Hematopoietic multipotent progenitor cell treated with erythropoietin and hydrocortisone succinate and interleukin-3 and kit ligand, for 17 days (in vitro differentiated cells): ENCODE measurements around the gene TET1.
"Not testable (repeated sequence)": the region's sequence is repeated elsewhere in the genome, so short reads cannot be mapped to it uniquely, and the experiment has no call there.

Source experiments
- DNase-seq: peaks from one replicate; pipeline ENCODE4 v3.0.0-alpha.2; 2015; ENCODE audit warnings: low spot score

The TET1 gene

DNA sequence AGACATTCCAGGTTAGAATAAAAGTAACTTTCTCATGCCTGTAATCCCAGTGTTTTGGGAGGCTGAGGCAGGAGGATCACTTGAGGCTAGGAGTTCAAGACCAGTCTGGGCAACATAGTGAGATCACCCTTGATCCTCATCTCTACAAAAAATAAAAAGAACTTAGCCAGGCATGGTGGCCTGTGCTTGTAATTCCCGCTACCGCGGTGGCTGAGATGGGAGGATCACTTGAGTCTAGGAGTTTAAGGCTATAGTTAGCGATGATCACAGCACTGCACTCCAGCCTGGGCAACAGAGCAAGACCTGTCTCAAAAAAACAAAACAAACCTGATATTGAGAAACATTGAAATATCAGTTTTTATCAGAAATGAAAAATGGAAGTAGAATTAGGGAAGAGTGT lies 4.6 kb downstream of the TET1 start:
- DNase-seq, result no peak

DNA sequence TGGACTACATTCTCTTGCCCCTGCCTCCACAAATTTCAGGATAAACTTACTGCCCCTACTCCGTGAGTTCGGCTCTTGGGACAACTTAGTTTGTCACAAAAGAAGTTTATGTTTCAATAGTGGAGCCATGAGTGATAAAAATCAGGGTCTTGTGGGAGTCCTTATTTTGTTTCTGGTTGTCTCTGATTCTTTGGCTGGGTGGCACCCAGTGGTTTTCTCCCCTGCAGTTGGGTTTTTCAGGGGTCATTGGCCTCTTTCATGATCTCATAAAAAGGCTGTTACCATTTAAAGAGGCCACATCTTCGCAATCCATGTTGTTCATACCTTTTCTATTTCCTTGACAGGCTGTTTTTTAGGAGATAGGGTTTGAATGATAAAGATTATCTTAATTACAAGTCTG lies 5.5 kb downstream of the TET1 start:
- no peak for DNase-seq

- DNase-seq, result no peak
These were observed 6.2 kb downstream of the TET1 start for GRCh38 chr10:68566351-68566750.

GRCh38 chr10:68566955-68567354 lies 6.8 kb downstream of the TET1 start:
- DNase-seq, result no peak

DNA sequence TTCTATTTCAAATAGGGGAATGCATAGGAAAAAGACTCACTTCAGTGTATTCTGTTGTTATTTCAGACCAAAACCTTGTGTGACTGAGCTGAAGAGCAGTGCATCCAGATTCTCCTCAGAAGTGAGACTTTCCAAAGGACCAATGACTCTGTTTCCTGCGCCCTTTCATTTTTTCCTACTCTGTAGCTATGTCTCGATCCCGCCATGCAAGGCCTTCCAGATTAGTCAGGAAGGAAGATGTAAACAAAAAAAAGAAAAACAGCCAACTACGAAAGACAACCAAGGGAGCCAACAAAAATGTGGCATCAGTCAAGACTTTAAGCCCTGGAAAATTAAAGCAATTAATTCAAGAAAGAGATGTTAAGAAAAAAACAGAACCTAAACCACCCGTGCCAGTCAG lies 12.0 kb downstream of the TET1 start:
- DNase-seq, result no peak

- no peak for DNase-seq
These were observed 13.9 kb downstream of the TET1 start for GRCh38 chr10:68574051-68574450.

- DNase-seq, result no peak
These were observed 16.0 kb downstream of the TET1 start for GRCh38 chr10:68576118-68576517.

- no peak for DNase-seq
These were observed 18.8 kb downstream of the TET1 start for GRCh38 chr10:68578974-68579373.

GRCh38 chr10:68584187-68584586 lies 24.1 kb downstream of the TET1 start:
- DNase-seq, result not testable (repeated sequence)

GRCh38 chr10:68586606-68587305 lies 26.6 kb downstream of the TET1 start:
- no peak for DNase-seq

DNA sequence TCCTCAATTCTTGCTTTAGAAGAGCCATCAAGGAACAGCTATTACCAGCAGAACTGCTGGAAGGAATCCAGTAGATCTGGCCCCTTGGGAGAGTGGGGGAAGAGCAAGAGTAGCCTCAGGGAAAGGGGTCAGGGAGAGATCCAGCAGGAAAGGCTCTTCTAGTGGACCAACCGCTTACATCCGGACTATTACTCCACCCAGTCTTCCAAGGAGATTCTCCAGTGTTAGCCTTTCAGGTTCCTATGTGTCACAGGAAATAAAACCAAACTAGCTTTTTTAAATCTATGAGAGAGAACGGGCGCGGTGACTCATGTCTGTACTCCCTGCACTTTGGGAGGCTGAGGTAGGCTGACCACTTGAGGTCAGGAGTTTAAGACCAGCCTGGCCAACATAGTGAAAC lies 34.3 kb downstream of the TET1 start:
- DNase-seq, result no peak

DNA sequence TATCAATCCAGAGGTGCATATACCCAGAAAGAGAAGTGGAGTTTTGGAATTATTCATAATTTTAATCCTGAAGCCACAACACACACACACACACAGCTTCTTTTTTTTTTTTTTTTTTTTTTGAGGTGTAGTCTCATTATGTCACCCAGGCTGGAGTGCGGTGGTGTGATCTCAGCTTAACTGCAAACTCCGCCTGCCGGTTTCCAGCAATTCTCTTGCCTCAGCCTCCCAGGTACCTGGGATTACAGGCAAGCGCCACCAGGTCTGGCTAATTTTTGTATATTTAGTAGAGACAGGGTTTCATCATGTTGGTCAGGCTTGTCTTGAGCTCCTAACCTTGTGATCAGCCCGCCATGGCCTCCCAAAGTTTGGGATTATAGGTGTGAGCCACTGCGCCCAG lies 35.4 kb downstream of the TET1 start:
- no peak for DNase-seq

GRCh38 chr10:68597407-68597806 lies 37.3 kb downstream of the TET1 start:
- DNase-seq, result no peak

DNA sequence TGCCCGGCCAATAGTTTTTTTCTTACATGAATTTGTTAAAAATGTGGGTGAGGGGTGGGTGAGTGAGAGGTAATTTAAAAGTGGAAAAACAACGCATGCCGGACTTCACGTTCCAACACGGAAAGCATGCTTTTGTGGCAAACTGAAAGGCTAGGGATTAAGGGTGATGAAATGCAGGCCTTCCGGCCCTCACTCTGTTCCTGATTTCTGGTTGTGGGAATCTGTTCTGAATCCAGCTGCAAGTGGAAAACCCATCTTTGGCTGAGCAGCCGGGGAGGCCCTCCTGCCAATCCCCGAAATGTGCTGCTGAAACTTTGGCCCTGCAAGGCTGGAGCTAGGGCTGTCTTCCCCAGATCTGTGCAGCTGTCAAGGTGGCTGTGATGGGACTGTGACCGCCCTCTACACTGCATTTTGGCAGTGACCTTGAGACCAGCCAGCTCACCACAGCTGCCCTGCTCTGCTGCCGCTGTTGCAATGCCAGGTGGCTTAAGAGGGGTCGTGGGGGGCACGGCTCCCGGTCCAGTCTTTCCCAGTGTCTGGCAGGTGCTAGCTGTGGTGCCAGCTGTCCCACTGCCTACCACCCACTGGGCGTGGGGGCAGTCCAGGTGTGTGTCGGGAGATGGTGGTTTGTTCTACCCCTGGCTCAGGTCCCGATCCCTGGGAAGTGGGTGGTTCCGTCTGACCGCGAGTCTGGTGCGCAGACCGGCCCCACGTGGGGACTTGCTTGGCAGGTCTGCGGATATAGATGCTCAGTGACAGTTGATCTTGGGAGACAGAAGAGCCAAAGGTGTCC lies 39.0 kb downstream of the TET1 start:
- DNase-seq, result no peak

- DNase-seq, result no peak
These were observed 39.6 kb downstream of the TET1 start for GRCh38 chr10:68599771-68600040.

DNA sequence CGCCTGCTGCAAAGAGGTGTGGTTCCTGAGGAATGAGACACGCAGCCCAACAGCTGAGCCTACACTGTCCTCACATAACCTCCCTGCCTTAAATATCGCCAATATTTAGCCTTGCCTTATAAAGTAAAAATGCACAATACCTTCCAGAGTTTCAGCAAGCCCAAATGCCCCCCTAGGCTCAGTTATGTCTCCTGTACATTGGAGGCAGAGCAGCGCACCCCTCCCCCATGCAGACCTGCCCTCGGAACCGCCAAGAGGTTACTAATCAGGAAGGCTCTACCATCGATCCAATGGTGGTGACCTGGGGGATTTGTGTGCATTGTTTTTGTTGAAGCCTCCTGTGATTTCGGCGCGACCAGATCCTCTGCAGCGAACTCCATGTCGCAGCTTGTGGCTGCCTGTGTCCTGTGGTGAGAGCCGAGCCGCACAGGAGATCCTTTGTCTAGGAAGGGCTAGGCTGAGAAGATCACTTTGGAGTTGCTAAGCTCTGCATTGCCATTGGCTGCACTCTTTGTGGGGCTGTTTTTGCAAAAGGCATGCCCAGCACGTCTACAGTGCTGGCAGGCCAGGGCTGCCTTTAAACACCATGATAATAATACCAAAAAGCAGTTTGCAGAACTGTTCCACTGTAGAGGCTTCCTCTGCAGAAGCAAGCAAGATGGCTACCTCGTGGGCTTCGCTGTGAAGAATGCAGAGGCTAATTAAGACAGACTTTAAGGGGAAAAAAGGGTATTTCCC lies 40.1 kb downstream of the TET1 start:
- no peak for DNase-seq

DNA sequence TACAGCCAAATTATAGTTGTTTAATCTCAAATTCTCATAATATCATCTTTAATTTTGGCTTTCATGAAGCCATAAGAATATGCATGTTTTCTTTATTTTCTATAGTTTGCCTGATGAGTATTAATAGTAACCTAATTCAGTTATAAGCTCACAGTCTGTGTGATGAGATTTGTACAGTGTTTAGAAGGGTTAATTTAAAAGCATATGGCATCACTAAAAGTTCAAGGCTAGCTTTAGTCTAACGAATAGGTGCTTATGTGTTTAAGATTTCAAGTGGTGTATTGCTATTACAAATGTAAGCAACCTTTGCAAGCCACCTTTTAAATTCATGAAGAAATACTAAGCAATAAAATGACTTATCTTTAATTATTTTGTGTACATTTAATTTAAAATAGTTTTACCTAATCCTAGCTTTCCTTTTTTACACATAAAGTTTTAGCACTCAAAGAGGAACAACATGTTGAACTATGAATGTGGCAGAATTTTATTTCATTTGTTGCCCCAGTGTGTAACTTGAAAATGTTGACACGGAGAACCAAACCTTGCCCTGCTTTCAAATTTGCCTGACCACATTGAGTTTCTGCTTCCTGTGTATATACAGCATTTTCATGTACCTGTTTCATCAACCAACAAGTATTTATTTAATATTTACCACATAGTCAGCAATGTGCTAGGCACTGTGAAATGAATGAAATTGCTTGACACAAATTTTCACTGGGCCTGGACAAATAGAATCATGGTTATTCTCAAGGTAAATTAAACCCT lies 41.5 kb downstream of the TET1 start:
- no peak for DNase-seq

DNA sequence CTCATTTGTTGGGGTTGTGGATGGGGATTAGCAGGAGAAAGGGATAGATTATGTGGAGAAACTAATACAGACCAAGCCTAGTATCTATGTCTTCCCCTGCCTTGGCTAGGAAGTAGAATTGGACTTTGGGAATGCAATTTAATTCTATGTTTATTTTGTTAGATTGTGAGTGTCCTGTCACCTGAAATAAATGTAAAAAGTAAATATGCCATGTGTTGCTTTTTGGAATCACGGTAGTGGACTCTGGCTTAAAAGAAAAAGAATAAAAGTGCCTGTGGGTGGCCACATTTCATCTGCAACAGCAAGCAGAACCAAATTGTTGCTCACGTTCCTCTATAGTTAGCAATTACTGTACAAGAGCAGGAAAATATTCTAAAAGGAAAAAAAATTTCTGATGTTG lies 42.3 kb downstream of the TET1 start:
- no peak for DNase-seq

GRCh38 chr10:68603766-68604165 lies 43.6 kb downstream of the TET1 start:
- no peak for DNase-seq

- DNase-seq, result no peak
These were observed 44.3 kb downstream of the TET1 start for GRCh38 chr10:68604441-68604840.

DNA sequence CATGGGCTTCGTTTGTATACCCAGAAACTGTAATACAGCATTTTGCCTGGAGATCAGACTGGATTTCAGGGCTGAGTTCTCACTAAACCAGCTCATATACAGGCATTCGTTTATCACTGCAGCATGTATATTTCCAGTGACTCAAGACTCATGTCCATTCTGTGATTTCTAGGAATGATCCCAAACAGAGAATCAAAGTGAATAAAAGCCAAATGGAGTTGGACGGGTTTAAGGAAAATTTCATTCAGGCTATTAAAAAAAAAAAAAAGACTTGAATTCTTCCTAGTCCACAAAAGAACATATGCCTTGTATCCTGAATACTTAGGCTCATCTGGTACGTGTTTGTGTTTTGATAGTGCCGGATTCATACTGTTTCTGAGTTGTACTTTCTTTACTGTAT lies 46.8 kb downstream of the TET1 start:
- DNase-seq, result no peak

DNA sequence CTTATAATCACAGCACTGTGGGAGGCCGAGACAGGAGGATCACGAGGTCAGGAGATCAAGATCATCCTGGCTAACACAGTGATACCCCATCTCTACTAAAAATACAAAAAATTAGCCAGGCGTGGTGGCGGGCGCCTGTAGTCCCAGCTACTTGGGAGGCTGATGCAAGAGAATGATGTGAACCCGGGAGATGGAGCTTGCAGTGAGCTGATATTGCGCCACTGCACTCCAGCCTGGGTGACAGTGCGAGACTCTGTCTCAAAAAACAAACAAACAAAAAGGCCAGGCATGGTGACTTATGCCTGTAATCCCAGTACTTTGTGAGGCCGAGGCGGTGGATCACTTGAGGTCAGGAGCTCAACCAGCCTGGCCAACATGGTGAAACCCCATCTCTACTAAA lies 49.9 kb downstream of the TET1 start:
- not testable (repeated sequence) for DNase-seq

DNA sequence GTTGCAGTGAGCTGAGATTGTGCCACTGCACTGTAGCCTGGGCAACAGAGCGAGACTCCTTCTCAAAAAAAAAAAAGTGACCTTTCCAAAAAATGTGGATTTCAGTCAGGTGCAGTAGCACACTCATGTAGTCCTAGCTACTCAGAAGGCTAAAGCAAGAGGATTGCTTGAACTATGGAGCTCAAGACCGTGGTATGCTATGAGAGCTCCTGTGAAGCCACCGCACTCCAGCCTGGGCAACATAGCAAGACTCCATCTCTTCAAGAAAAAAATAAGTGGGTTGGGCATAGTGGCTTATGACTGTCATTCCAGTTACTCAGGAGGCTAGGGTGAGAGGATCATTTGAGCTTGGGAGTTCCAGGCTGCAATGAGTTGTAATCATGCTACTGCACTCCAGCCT lies 51.1 kb downstream of the TET1 start:
- DNase-seq, result no peak
